ENCODE measurements around the gene PACRG.

DNA sequence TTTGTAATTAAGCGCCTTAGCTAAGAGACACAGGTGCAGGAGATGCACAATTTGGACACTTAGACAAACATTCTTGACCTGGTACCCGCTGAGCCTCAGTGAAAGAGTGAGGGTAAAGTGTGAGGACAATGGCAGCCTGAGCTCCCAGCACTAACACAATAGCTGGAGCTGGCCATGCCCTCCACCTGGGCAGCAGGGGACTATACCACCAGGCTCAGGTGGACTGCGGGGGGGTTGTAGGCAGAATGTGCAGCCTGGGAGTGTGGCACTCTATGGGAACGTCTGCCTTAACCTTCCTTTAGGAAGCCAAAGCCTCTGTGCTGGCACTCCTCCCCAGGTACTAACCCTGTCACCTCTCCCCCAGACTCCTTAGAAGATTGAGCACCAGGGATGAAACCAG, 23.8 kb upstream of the PACRG start:
- TF ChIP-seq, protein P1, sequence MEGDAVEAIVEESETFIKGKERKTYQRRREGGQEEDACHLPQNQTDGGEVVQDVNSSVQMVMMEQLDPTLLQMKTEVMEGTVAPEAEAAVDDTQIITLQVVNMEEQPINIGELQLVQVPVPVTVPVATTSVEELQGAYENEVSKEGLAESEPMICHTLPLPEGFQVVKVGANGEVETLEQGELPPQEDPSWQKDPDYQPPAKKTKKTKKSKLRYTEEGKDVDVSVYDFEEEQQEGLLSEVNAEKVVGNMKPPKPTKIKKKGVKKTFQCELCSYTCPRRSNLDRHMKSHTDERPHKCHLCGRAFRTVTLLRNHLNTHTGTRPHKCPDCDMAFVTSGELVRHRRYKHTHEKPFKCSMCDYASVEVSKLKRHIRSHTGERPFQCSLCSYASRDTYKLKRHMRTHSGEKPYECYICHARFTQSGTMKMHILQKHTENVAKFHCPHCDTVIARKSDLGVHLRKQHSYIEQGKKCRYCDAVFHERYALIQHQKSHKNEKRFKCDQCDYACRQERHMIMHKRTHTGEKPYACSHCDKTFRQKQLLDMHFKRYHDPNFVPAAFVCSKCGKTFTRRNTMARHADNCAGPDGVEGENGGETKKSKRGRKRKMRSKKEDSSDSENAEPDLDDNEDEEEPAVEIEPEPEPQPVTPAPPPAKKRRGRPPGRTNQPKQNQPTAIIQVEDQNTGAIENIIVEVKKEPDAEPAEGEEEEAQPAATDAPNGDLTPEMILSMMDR (IDR thresholded peaks at IDR 0.05): no peak
- TF ChIP-seq POLR2A (IDR thresholded peaks at IDR 0.05): no peak

Data from prostate gland (tissue), 2 donors.